GM18873 (cell line): ENCODE results near the gene EMC6.
"Not testable (repeated sequence)": the region's sequence is repeated elsewhere in the genome, so short reads cannot be mapped to it uniquely, and the experiment has no call there.

Experiments
- ATAC-seq: cut with Tn5 transposase; IDR thresholded peaks from one replicate; pipeline ENCODE4 v1.9.1; 2021; ENCODE audit warnings: mild to moderate bottlenecking, moderate library complexity, moderate number of reproducible peaks; ENCODE audit not compliant: unreplicated experiment, low FRiP score

Gene EMC6

DNA sequence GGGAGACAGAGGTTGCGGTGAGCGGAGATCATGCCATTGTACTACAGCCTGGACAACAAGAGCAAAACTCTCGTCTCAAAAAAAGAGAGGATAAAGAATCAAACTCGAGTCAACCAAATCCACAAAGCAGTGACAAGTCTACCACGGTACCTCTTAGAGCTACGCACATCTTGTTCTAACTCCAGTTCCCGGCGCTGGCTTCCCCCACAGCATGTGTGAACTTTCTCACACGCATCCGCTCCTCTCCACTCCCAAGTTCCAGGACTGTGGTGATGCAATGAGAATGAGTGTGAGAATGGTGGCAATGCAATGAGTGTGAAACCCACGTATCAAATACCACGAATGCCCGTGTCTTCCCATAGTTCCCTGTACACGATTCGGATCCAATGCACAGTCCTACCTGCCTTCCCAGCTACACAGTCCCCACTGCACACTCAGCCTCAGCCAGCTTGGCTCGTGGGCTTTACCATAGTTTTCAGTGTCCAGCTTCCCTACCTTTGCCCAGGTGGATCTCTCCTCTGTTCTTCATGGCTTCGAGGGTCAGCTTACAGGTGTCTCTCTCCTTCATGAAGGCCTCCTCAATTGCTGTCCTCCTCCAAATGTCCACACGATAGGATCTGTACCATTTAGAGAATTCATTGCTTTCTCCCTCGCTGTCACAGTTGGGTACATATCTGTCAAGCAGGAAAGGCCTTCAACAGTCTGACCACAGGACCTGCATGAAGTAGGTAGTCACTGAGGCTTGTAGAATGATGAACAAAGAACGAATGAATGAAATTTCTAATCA is 36.5 kb downstream of the EMC6 start:
- ATAC-seq, result no peak

GRCh38 chr17:3705718-3705984 is 37.0 kb downstream of the EMC6 start:
- not testable (repeated sequence) for ATAC-seq

DNA sequence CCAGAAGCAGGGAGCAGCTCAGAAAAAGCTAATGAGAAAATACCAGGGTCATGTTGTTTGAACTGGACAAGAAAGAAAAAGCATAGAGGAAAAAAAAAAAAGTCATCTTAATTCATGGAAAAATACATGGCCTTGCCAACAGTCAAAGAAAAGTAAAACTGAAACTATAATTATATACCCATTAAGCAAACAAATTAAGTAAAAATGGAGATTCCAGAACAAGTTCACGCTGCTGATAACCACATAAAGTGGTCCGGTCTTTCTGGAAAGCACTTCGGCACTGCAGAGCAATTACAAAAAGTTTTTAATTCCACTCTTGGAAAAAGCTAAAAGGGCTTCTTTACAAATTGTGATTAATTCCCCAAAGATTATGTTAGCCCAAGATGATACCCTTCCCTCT is 39.8 kb downstream of the EMC6 start:
- ATAC-seq, result no peak

DNA sequence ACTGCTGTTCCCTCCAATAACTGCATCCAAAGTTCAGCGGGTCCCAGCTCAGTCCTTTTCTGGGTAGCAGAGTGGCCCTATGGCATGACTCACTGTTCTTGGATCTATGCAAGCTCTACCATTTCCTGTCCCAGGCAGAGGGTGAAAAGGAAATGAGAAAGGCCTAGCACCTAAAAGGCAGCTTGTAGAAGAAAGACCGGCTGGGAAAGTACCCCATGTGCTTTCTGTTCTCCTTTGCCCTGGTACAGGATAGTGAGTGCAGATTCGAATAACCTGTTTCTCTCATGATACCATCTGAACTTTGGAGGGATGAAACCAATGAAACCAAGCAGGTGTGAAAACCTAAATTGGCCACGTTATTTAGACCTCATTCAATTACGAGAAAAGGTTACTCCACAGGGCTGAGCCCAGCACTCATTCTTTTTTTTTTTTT is 42.4 kb downstream of the EMC6 start:
- peak; percentile 89 for ATAC-seq

GRCh38 chr17:3712811-3713463 is 44.3 kb downstream of the EMC6 start:
- ATAC-seq, result no peak

DNA sequence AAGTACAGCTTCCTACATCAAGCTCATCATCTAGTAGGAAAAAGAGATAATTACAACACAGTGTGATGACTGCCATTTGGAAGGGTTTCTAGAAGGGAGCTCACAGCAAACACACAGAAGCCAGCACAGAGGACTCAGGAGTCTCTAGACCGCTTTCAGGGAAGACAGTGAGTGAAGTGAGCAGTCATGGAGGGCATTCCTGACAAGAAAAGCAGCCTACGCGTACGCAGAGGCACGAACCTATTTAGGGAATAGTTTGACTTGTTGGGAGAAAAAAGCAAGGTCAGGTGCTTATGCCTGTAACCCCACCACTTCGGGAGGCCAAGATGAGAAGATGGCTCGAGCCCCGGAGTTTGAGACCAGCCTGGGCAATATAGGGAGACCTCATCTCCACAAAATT is 46.7 kb downstream of the EMC6 start:
- no peak for ATAC-seq

GRCh38 chr17:3718201-3718600 is 49.6 kb downstream of the EMC6 start:
- ATAC-seq, result no peak

GRCh38 chr17:3719265-3719664 is 50.7 kb downstream of the EMC6 start:
- no peak for ATAC-seq
